Measurements from ENCODE around the gene SMIM45.

SMIM45 gene

DNA sequence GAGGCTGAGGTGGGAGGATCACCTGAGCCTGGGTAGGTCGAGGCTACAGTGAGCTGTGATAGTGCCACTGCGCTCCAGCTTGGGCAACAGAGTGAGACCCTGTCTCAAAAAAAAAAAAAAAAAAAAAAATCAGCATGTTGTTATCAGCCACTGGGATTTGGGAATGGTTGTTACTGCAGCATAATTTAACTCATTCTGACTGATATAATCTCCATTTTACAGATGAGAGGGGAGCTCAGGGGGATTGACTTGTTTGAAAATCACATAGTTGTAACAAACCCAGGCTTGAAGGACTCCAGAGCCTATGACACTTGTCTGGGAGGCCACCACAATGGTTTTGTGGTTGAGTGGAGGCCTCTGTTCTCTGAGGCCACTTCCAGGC lies 14.3 kb downstream of the SMIM45 start:
- H4K20me1 ChIP-seq (replicated peaks; ENCODE audit: control insufficient read depth, extremely low read depth, insufficient read depth, low read length): no peaks in the 10 kb centered on the region
- H3K4me3 ChIP-seq (replicated peaks in 1 of 3; ENCODE audit: insufficient read depth in 1 of 3, low read depth in 1 of 3, low read length in 3 of 3): no peak overlapping the region
- H3K27ac ChIP-seq (ENCODE audit: insufficient read depth, low read depth, low read length): no peak overlapping the region
- no peaks in the 10 kb centered on the region for H3K9me1 ChIP-seq (replicated peaks; ENCODE audit: control insufficient read depth, extremely low read depth, insufficient read depth, low read length)
- H2AFZ ChIP-seq (ENCODE audit: low read depth, low read length): no peak overlapping the region
- no peaks in the 10 kb centered on the region for H3K27me3 ChIP-seq (ENCODE audit: control insufficient read depth in 2 of 2, insufficient read depth in 2 of 2, low read length in 2 of 2)
- no peak overlapping the region for H3K9ac ChIP-seq (replicated peaks; ENCODE audit: extremely low read depth, insufficient read depth, low read length)
- CTCF ChIA-PET: interaction anchor here (0.7 to 5.7 kb wide), 10 partner anchors 10 to 478 kb away, joined by 3 to 83 read pairs (median 3); partner anchors contain the start of genes NDUFA6 and NFAM1
- H3K9me3 ChIP-seq (replicated peaks; ENCODE audit: control insufficient read depth, insufficient read depth, low read length): no peaks in the 10 kb centered on the region
- intact Hi-C loops (cut with micrococcal nuclease): loop anchor here (1.0 to 2.0 kb wide), 4 partner anchors 105 to 471 kb away; partner anchors contain the start of genes NAGA and NDUFA6
- peaks cover 4% of the 10 kb centered on the region for H3K4me1 ChIP-seq (ENCODE audit: control insufficient read depth, extremely low read depth, insufficient read depth, low read length)
- dilution Hi-C loops (cut with MboI; ENCODE audit: extremely low pct_ligation_motif_present, low sequenced_read_pairs): no loop called here
- no peak for DNase-seq (ENCODE audit: low read depth, low spot score)
- POLR2A ChIA-PET: interaction anchor here (0.6 kb wide), 1 partner anchor 483 kb away, joined by 6 read pairs; no protein-coding TSS in a partner anchor
- FAIRE-seq: no peak
- TF ChIP-seq, protein P1, sequence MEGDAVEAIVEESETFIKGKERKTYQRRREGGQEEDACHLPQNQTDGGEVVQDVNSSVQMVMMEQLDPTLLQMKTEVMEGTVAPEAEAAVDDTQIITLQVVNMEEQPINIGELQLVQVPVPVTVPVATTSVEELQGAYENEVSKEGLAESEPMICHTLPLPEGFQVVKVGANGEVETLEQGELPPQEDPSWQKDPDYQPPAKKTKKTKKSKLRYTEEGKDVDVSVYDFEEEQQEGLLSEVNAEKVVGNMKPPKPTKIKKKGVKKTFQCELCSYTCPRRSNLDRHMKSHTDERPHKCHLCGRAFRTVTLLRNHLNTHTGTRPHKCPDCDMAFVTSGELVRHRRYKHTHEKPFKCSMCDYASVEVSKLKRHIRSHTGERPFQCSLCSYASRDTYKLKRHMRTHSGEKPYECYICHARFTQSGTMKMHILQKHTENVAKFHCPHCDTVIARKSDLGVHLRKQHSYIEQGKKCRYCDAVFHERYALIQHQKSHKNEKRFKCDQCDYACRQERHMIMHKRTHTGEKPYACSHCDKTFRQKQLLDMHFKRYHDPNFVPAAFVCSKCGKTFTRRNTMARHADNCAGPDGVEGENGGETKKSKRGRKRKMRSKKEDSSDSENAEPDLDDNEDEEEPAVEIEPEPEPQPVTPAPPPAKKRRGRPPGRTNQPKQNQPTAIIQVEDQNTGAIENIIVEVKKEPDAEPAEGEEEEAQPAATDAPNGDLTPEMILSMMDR (IDR thresholded peaks at IDR 0.05; ENCODE audit: extremely low read depth in 1 of 2, insufficient read depth in 1 of 2, low read depth in 1 of 2, low read length in 2 of 2): no peak
- TF ChIP-seq GATA2 (IDR thresholded peaks at IDR 0.05; ENCODE audit: insufficient read depth, insufficient read length, low read depth, low read length) (no peak), POLR2AphosphoS5 (IDR thresholded peaks at IDR 0.05; ENCODE audit: insufficient read depth, low read depth, low read length) (no peak), EZH2 (IDR thresholded peaks at IDR 0.05; ENCODE audit: borderline replicate concordance, low read depth, low read length, severe bottlenecking) (no peak), FOS (IDR thresholded peaks at IDR 0.05; ENCODE audit: borderline replicate concordance, insufficient read depth, low read length) (no peak), JUN (IDR thresholded peaks at IDR 0.05; ENCODE audit: borderline replicate concordance, insufficient read depth, insufficient read length, low read depth) (no peak), POLR2A (IDR thresholded peaks at IDR 0.05; ENCODE audit: low read depth, low read length) (no peak), MYC (IDR thresholded peaks at IDR 0.05; ENCODE audit: low read depth, low read length) (no peak)
- TF ChIP-seq, protein P2, sequence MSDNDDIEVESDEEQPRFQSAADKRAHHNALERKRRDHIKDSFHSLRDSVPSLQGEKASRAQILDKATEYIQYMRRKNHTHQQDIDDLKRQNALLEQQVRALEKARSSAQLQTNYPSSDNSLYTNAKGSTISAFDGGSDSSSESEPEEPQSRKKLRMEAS (IDR thresholded peaks at IDR 0.05; ENCODE audit: insufficient read depth, insufficient read length): no peak
- H3K79me2 ChIP-seq (ENCODE audit: control insufficient read depth, insufficient read depth, low read length): no peaks in the 10 kb centered on the region
- H3K4me2 ChIP-seq (ENCODE audit: insufficient read depth, low read length): no peak overlapping the region
- BruUV-seq (replicated peaks): no TSS peak
- H3K36me3 ChIP-seq (ENCODE audit: control insufficient read depth in 2 of 2, extremely low read depth in 1 of 2, insufficient read depth in 2 of 2, low read length in 2 of 2): no peaks in the 10 kb centered on the region

Measured in endothelial cell of umbilical vein (primary cell).